IPS-20b (cell line): ENCODE measurements around the gene CEACAM19.
"Not testable (repeated sequence)": the region's sequence is repeated elsewhere in the genome, so short reads cannot be mapped to it uniquely, and the experiment has no call there.

Experiments
- H3K27ac ChIP-seq: one replicate; pipeline ENCODE4 v1.5.1; 2013; ENCODE audit warnings: low read length
- H3K27me3 ChIP-seq: 2 replicates; pipeline ENCODE4 v1.6.1; 2013; ENCODE audit warnings: mild to moderate bottlenecking, low read length, inconsistent platforms; ENCODE audit not compliant: insufficient read depth
- H3K36me3 ChIP-seq: 2 replicates; pipeline ENCODE4 v1.6.1; 2013; ENCODE audit warnings: low read depth, mild to moderate bottlenecking, inconsistent platforms, low read length, moderate library complexity; ENCODE audit not compliant: insufficient read depth
- H3K4me1 ChIP-seq: 2 replicates; pipeline ENCODE4 v1.6.1; 2013; ENCODE audit warnings: mild to moderate bottlenecking, control low read depth, inconsistent platforms, low read length, moderate library complexity; ENCODE audit not compliant: insufficient read depth
- H3K4me3 ChIP-seq: 2 replicates; pipeline ENCODE4 v1.5.1; 2013; ENCODE audit warnings: mild to moderate bottlenecking, low read length, inconsistent platforms
- H3K9ac ChIP-seq: 2 replicates; pipeline ENCODE4 v1.6.1; 2013; ENCODE audit warnings: low read depth, mild to moderate bottlenecking, inconsistent platforms, low read length, moderate library complexity
- H3K9me3 ChIP-seq: 2 replicates; pipeline ENCODE4 v1.6.1; 2013; ENCODE audit warnings: mild to moderate bottlenecking, low read depth, low read length, inconsistent platforms; ENCODE audit not compliant: insufficient read depth

CEACAM19 gene, protein sequence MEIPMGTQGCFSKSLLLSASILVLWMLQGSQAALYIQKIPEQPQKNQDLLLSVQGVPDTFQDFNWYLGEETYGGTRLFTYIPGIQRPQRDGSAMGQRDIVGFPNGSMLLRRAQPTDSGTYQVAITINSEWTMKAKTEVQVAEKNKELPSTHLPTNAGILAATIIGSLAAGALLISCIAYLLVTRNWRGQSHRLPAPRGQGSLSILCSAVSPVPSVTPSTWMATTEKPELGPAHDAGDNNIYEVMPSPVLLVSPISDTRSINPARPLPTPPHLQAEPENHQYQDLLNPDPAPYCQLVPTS

DNA sequence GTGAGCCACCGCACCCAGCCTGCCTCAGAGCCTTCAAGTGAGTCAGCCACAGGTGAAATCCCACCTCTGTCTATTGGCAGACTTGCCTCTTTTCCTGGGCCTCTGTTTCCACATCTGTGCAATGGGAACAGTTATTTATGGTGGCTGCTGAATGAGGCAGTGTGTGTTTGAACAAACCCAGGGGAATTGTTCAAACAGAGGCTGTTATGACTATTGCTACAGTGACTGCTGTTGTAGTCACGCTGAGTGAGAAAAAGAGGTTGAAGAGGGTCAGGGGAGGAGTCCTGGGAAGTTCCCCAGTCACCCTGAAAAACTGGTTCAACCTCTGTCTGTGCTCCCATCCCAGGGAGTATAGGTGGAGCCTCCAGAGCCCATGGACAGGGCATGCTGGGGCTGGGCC, at the start of gene CEACAM19:
Gene CEACAM19, plus strand, starts transcription at position 83 of the 400 bp plus-strand sequence. CDS start 450 bp downstream, outside the sequence.
- H3K4me1 ChIP-seq = no peaks in the 10 kb centered on the region
- H3K27me3 ChIP-seq = no peaks in the 10 kb centered on the region
- H3K4me3 ChIP-seq = no peak within 1 kb of the TSS
- H3K9me3 ChIP-seq = no peaks in the 10 kb centered on the region
- H3K27ac ChIP-seq = no peak within 1 kb of the TSS
- no peak within 1 kb of the TSS for H3K9ac ChIP-seq
- no peaks in the 10 kb centered on the region for H3K36me3 ChIP-seq

DNA sequence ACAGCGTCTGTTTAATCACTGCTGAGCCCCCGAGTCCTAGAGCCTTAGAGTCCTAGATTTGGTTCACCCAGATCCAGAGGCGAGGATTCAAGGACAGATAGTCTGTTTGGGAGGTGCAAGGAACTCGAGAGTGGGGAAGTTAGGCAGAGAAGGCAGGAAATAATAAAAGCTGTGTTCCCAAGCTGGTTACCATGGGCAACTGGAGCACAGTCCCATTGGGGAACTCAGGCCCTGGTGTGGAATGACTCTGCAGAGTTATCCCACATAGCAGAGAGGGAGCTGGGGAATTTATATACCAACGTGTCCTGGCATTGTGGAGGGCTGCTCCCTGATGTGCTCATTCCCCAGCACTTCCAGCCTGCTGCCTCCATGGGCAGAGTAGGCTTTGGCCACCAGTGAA, 48.2 kb upstream of the CEACAM19 start:
- no peaks in the 10 kb centered on the region for H3K27me3 ChIP-seq
- H3K9me3 ChIP-seq = no peaks in the 10 kb centered on the region
- no peaks in the 10 kb centered on the region for H3K36me3 ChIP-seq
- no peak overlapping the region for H3K27ac ChIP-seq
- no peaks in the 10 kb centered on the region for H3K4me1 ChIP-seq
- no peak overlapping the region for H3K9ac ChIP-seq
- no peak overlapping the region for H3K4me3 ChIP-seq

DNA sequence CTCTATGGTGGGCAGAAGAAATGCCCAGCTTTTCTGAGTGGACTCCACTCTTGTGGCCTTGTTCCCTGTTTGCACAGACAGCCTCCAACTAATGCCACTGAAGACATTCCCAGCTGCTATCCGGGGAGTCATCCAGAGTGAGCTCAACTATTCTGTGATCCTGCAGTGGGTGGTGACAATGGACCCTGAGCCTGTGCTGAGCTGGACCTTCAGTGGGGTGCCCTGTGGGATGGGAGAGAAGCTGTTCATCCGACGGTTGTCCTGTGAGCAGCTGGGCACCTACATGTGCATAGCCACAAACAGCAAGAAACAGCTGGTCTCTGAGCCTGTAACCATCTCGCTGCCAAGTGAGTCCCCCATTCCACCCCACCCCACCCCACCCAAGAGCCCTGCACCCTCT, 47.7 kb upstream of the CEACAM19 start:
- Histone ChIP-seq H3K4me1 (no peaks in the 10 kb centered on the region), H3K9me3 (no peaks in the 10 kb centered on the region), H3K27me3 (no peaks in the 10 kb centered on the region), H3K36me3 (no peaks in the 10 kb centered on the region), H3K4me3 (no peak overlapping the region), H3K27ac (no peak overlapping the region), H3K9ac (no peak overlapping the region)

DNA sequence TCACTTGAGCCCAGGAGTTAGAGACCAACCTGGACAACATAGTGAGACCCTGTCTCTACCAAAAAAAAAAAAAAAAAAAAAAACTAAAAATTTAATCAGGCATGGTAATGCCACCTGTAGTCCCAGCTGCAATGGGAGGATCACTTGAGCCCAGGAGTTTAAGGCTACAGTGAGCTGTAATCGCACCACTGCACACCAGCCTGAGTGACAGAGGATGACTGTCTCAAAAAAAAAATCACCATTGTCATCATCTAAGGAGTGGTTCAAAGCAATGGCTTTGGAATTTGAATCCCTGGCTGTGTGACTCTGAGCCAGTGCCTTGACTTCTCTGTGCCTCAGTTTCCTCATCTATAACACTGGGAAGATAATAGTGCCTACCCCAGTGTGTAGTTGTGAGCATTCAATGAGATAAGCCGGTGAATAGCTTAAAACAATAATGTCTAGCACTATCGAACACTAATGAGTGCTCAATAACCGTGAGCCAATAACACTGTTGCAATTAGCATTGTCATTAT, 46.4 kb upstream of the CEACAM19 start:
- Histone ChIP-seq H3K4me1 (no peaks in the 10 kb centered on the region), H3K4me3 (no peak overlapping the region), H3K27ac (no peak overlapping the region), H3K27me3 (no peaks in the 10 kb centered on the region), H3K9ac (no peak overlapping the region), H3K9me3 (no peaks in the 10 kb centered on the region), H3K36me3 (no peaks in the 10 kb centered on the region)

DNA sequence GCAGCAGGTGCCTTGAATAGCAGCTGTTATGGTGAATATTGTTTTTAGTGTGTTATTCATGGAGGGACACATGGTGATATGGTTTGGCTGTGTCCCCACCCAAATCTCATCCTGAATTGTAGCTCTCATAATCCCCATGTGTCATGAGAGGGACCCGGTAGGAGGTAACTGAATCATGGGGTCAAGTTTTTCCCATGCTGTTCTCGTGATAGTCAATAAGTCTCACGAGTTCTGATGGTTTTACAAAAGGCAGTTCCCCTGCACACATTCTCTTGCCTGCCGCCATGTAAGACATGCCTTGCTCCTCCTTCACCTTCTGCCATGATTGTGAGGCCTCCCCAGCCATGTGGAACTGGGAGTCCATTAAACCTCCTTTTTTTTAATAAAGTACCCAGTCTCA, 45.6 kb upstream of the CEACAM19 start:
- not testable (repeated sequence) for H3K4me3 ChIP-seq, H3K4me1 ChIP-seq, H3K9me3 ChIP-seq, H3K9ac ChIP-seq, H3K27ac ChIP-seq, H3K36me3 ChIP-seq, H3K27me3 ChIP-seq

DNA sequence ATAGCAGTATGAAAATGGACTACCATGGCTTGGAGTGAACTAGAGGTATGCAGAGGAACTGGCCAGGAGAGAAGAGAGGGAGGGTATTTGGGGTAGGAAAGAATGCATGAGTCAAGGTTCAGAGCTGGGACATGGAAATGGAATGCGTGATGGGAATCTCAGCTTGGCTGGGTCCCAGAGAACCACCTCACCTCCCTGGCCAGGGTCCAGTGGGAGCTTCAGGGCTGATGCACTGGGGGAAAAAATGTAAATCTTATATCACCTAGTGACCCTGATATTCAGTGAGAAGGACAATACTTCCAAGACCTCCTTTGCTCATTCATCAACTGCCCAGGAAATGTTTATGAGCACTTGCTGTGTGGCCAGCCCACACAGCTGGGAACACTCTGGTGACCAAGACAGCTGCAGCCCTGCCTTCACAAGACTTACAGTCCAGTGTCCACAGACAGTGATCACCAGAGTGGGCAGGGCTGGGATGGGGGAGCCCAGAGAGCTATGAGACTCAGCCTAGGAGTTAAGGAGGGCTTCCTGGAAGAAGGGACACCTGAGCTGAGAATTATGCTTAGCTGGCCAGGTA, 45.1 kb upstream of the CEACAM19 start:
- no peaks in the 10 kb centered on the region for H3K27me3 ChIP-seq
- no peaks in the 10 kb centered on the region for H3K4me1 ChIP-seq
- H3K9ac ChIP-seq = no peak overlapping the region
- H3K4me3 ChIP-seq = no peak overlapping the region
- H3K27ac ChIP-seq = no peak overlapping the region
- no peaks in the 10 kb centered on the region for H3K9me3 ChIP-seq
- H3K36me3 ChIP-seq = no peaks in the 10 kb centered on the region

DNA sequence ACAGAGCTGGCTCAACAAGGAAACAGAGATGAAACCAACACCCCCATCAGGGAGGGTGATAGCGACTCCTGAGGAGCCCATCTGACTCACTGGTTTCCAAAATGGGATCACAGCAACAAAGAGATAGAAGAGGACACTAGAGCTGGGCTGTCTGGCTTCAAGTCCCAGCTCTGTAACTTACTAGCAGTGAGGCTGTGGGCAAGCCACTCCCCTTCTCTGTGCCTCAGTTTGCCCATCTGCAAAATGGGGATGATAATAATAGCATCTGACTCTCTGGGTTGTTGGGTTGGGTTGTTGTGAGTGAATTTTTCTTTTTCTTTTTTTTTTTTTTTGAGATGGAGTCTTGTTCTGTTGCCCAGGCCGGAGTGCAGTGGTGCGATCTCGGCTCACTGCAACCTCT, 43.7 kb upstream of the CEACAM19 start:
- H3K4me3 ChIP-seq = no peak overlapping the region
- H3K27ac ChIP-seq = no peak overlapping the region
- no peaks in the 10 kb centered on the region for H3K9me3 ChIP-seq
- H3K27me3 ChIP-seq = no peaks in the 10 kb centered on the region
- no peak overlapping the region for H3K9ac ChIP-seq
- no peaks in the 10 kb centered on the region; the same call in 1 of the 2 replicates for H3K4me1 ChIP-seq
- H3K36me3 ChIP-seq = no peaks in the 10 kb centered on the region

DNA sequence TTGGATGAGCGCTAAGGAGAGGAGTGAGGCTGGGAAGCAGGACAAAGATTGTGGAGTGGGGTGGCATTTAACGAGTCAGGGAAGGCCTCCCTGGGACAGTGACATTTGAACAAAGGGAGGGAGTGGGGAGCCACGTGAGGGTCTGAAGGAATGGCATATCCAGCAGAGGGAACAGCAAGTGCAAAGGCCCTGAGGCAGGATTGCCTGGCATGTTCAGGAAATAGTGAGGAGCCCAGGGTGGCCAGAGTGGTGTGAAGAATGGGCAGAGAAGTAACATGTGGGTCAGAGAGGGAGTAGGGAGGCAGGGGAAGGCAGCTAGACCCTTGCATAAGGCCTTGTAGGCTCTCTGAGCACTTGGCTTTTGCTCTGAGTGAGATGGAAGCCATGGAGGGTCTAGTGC, 42.5 kb upstream of the CEACAM19 start:
- Histone ChIP-seq H3K9me3 (no peaks in the 10 kb centered on the region), H3K4me1 (peaks cover 4% of the 10 kb centered on the region; the same call in 1 of the 2 replicates), H3K9ac (no peak overlapping the region), H3K27me3 (no peaks in the 10 kb centered on the region), H3K36me3 (no peaks in the 10 kb centered on the region), H3K27ac (no peak overlapping the region), H3K4me3 (no peak overlapping the region)

DNA sequence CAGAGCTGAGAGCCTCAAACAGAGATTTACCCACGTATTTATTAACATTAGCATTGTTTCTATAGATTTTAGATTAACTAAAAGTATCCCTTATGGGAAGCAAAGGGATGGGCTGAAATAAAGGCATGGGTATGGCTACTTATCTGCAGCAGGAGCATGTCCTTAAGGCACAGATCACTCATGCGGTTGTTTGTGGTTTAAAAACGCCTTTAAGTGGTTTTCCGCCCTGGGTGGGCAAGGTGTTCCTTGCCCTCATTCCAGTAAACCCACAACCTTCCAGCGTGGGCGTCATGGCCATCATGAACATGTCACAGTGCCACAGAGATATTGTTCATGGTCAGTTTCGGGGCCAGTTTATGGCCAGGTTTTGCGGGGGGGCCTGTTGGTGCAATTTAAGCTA, 39.7 kb upstream of the CEACAM19 start:
- not testable (repeated sequence) for H3K9ac ChIP-seq, H3K27me3 ChIP-seq, H3K36me3 ChIP-seq, H3K4me1 ChIP-seq, H3K4me3 ChIP-seq, H3K27ac ChIP-seq, H3K9me3 ChIP-seq

DNA sequence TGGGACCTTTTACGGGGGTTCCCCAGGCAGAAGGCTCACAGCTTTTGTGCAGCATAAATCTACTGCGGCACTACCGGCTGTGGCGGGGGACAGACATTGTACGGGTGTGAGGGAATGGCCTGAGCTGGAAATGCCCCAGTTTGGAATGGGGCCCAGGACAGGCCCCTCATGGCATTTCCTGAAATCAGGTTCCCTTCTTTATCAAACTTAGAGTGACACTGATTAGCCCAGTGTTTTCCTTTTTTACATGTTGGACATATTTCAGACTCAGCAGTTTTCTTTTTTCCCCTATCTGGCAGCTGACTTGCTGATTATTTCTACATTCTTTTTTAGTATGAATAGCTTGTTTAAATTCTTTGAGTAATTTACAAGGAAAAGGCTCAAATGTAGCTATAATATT, 37.2 kb upstream of the CEACAM19 start:
- H3K9ac ChIP-seq, H3K4me3 ChIP-seq, H3K36me3 ChIP-seq, H3K27ac ChIP-seq, H3K4me1 ChIP-seq, H3K27me3 ChIP-seq, H3K9me3 ChIP-seq: not testable (repeated sequence)

DNA sequence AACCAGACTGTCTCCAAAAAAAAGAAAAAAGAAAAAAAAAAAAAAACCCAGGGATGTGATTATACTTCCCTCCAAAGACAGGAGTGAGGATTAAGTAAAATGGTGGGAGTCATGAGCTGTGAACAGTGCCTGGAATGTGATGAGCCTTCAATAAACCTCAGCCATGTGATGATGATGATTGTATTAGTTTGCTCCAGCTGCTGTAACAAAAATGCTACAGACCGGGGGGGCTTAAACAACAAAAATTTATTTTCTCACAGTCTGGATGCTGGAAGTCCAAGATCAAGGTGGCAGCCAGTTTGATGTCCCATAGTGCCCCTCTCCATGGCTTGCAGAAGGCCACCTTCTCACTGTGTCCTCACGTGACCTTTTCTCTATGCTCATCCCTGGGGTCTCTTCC, 36.5 kb upstream of the CEACAM19 start:
- no peak overlapping the region for H3K9ac ChIP-seq
- no peaks in the 10 kb centered on the region for H3K9me3 ChIP-seq
- no peaks in the 10 kb centered on the region for H3K36me3 ChIP-seq
- no peak overlapping the region for H3K4me3 ChIP-seq
- H3K4me1 ChIP-seq = peaks cover 4% of the 10 kb centered on the region; the same call in 1 of the 2 replicates
- H3K27ac ChIP-seq = no peak overlapping the region
- no peaks in the 10 kb centered on the region for H3K27me3 ChIP-seq
